Middle frontal gyrus (tissue), 1 donor: ENCODE measurements around the gene CLMP.
A peak's percentile ranks its signal among the peaks of the same experiment; 100 is the strongest.
"Not testable (repeated sequence)": the region's sequence is repeated elsewhere in the genome, so short reads cannot be mapped to it uniquely, and the experiment has no call there.

Source experiments
- DNase-seq: peaks from one replicate; pipeline ENCODE4 v3.0.0-alpha.2; 2015; ENCODE audit warnings: low spot score; ENCODE audit errors: extremely low spot score

CLMP gene

GRCh38 chr11:123137431-123138224, 57.4 kb downstream of the CLMP start:
- DNase-seq, result no peak

- no peak for DNase-seq
Observed at GRCh38 chr11:123135863-123136446, 59.1 kb downstream of the CLMP start.

DNA sequence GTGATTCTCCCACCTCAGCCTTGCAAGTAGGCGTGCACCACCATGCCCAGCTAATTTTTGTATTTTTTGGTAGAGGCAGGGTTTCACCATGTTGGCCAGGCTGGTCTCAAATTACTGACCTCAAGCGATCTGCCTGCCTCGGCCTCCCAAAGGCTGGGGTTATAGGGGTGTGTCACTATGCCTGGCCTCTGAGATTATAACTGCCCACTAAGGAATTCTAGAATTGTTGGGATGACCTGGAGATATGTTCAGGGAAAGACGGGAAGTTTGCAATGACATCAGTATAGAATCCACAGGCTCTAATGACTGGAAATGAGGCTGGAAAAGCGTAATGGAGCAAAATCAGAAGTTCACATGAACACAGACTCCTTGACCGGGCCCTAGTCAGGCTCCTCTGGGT, 62.2 kb downstream of the CLMP start:
- no peak for DNase-seq

GRCh38 chr11:123132034-123132766, 62.8 kb downstream of the CLMP start:
- not testable (repeated sequence) for DNase-seq

- no peak for DNase-seq
Observed at GRCh38 chr11:123129920-123130319, 65.1 kb downstream of the CLMP start.

- no peak for DNase-seq
Observed at GRCh38 chr11:123125169-123125568, 69.9 kb downstream of the CLMP start.

DNA sequence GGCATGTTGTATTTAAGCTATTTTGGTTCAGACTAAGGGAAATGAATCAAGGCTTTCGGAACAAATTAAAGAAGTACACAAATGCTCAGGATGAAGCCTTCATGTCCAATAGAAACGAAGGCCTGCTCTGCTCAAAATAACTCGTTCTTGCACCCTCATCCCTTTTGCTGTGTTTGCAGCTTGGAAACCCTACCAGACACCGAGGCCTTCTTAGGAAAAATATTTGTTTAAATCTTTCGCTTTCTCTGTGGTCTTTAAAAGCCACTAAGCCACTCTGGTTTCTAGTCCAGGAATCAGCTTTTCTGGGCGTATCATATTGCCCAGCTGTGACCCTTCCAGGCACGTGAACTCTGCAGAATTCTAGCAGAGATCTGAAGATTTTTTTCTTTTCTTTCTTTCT, 72.2 kb downstream of the CLMP start:
- DNase-seq, result no peak

- DNase-seq, result no peak
Observed at GRCh38 chr11:123122341-123122740, 72.7 kb downstream of the CLMP start.

DNA sequence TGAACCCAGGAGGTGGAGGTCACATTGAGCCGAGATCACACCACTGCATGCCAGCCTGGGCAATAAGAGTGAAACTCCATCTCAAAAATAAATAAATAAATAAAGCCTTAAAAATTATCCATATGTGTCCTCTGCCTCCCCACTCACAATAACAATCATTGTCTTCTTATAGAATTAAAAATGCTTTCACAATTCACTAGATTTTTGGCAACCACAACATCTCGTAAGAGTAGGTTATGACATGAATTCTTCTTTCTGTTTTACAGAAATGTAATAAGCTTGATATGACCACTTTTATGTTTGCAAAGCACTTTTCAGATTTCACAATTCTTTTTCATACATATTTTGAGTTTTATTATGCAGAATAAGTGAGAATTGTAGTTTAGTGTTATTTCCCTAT, 78.6 kb downstream of the CLMP start:
- no peak for DNase-seq

- peak; percentile 40 for DNase-seq
Observed at GRCh38 chr11:123111465-123111864, 83.6 kb downstream of the CLMP start.

- DNase-seq, result no peak
Observed at GRCh38 chr11:123110397-123110796, 84.7 kb downstream of the CLMP start.

- DNase-seq, result no peak
Observed at GRCh38 chr11:123107945-123108495, 87.0 kb downstream of the CLMP start.

DNA sequence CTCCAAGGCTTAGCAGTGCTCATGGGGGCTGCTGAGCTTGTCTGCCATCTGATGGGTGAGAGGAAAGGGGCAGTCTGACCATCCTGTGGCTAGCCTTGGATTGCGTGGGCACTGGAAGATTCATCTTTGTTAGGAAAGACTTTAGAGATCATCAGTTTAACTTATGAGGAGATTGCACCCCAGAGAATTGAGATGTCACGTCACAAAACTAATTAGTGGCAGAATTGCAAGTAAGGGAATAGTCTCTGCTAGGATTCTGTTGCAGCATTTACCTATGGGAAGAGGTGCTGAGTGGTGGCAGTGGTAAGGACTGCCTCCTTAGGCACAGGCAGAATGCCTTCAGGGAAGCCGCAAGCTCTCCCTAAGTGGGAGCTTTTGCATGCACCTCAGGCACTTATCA, 90.4 kb downstream of the CLMP start:
- no peak for DNase-seq

DNA sequence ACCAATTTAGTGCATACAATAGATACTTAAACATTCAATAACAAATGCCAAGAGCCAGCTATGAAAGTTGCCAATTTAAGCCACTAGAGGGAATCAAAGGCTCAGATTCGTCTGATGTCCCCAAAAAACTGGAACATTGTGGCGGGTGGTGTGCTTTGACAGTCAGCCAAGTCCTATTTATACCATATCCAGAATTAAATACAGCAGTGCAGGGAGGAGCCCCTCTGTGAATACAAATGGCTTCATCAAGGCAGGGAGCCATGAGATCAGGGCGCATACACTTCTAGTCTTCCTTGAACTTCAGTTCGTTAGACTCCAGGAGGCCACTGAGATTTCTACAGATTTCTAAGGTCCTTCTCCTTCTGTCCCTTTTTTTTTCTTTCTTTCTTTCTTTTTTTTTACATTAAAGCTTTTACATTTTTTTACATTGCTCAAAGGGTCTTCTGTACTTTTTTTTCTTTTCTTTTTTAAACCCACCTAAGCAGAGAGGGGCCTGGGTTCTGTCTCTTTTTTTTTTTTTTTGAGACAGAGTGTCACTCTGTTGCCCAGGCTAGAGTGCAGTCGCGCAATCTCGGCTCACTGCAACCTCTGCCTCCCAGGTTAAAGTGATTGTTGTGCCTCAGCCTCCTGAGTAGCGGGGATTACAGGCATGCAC, 91.6 kb downstream of the CLMP start:
- DNase-seq, result peak; percentile 62

GRCh38 chr11:123100379-123101085, 94.5 kb downstream of the CLMP start:
- peak; percentile 8 for DNase-seq

GRCh38 chr11:123098990-123099389, 96.1 kb downstream of the CLMP start:
- no peak for DNase-seq

DNA sequence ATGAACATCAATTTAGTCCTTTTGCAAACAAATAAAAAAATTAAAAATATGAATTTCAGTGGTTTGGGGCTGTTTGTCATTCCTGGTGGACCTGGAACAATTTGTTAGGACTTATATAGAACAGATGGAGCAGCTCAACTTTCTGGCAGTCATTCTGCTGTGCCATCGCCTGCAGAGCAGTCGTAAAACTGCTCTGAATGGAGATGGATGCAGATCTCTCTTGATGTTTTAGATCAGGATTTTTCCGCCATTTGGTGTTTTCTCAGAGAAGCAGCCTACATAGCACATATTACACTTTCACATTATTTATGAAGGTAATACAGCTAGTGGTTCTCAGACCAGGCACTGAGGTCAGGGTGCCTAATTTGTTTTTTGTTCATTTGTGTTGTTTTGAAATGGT, 101.3 kb downstream of the CLMP start:
- no peak for DNase-seq

GRCh38 chr11:123091506-123091905, 103.5 kb downstream of the CLMP start:
- DNase-seq, result no peak

DNA sequence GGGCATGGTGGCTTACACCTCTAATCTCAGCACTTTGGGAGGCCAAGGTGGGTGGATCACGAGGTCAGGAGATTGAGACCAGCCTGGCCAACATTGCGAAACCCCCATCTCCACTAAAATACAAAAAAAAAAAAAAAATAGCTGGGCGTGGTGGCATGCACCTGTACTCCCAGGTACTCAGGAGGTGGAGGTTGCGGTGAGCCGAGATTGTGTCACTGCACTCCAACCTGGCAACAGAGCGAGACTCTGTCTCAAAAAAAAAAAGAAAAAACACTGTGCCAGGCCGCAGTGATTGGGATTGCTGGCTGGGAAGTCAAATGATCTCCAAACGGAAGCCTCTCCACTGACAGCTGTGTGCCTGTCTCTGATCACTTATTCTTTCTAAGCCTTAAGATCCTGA, 104.9 kb downstream of the CLMP start:
- not testable (repeated sequence) for DNase-seq

DNA sequence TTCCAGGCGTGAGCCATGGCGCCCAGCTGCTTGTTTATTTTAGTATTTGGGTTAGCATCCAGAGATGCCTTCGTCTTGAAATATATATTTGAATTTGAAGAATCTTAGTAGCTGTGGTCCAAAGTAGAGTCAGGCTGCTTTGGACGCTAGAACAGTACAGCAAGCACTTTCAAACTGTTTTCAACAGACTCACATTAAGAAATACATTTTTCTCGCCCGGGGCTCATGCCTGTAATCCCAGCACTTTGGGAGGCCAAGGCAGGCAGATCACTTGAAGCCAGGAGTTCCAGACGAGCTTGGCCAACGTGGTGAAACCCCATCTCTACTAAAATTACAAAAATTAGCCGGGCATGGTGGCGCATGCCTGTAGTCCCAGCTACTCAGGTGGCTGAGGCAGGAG, 106.2 kb downstream of the CLMP start:
- DNase-seq, result not testable (repeated sequence)

- DNase-seq, result not testable (repeated sequence)
Observed at GRCh38 chr11:123087657-123088056, 107.4 kb downstream of the CLMP start.
